WI38 (cell line): ENCODE results near the gene COX11.

Experiments used
- H3K4me3 ChIP-seq: 2 replicates; pipeline ENCODE4 v1.5.1; 2011; ENCODE audit warnings: low read depth, mild to moderate bottlenecking, control low read depth, low read length
- TF ChIP-seq, protein P1 (sequence below): IDR thresholded peaks from 2 replicates; pipeline ENCODE4 v1.5.1; 2012; ENCODE audit warnings: low read depth, mild to moderate bottlenecking, control low read depth, low read length

COX11 gene

GRCh38 chr17:54968988-54969332 lies 506 bp upstream of the COX11 start:
- peak overlapping the region; percentile 97 for H3K4me3 ChIP-seq
- TF ChIP-seq, protein P1, sequence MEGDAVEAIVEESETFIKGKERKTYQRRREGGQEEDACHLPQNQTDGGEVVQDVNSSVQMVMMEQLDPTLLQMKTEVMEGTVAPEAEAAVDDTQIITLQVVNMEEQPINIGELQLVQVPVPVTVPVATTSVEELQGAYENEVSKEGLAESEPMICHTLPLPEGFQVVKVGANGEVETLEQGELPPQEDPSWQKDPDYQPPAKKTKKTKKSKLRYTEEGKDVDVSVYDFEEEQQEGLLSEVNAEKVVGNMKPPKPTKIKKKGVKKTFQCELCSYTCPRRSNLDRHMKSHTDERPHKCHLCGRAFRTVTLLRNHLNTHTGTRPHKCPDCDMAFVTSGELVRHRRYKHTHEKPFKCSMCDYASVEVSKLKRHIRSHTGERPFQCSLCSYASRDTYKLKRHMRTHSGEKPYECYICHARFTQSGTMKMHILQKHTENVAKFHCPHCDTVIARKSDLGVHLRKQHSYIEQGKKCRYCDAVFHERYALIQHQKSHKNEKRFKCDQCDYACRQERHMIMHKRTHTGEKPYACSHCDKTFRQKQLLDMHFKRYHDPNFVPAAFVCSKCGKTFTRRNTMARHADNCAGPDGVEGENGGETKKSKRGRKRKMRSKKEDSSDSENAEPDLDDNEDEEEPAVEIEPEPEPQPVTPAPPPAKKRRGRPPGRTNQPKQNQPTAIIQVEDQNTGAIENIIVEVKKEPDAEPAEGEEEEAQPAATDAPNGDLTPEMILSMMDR, result no peak

DNA sequence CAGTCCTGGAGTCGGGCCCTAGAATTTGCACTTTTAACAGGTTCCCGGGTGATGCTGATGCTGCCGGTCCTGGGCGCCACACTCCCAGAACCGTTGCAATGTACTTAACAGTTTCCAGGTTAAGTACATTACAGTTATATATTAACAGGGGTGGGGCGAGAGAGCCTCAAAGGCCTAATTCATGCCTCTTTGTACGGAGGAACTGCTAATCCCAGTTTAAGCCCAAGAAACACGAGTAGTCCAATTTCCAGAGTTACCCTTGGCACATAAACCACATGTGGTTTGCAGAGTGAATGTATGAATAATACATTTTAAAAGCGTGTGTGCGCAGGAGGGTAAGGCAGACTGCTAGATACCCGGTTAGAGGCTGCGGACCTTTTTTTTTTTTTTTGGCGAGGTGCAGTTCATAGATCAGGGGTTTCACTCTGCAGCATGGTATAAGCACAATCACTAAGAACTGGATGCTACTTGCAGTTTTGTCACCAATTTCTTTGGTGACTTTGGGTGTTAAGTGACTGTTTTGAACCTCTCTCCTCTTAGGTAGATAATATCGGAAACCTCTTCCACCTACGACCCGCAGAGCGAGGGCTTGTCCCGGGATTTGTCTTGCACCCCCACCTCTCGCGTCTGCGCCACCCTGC lies 713 bp downstream of the COX11 start:
- TF ChIP-seq, protein P1, result no peak; the same call in 1 of the 2 replicates

GRCh38 chr17:54956791-54957190 lies 11.7 kb downstream of the COX11 start:
- TF ChIP-seq, protein P1, result no peak
- H3K4me3 ChIP-seq, result no peak overlapping the region

More for the DNA sequence above, 713 bp downstream of the COX11 start:
- H3K4me3 ChIP-seq, result peak overlapping the region; percentile 97

GRCh38 chr17:54951286-54951685 lies 17.2 kb downstream of the COX11 start:
- H3K4me3 ChIP-seq, result no peak overlapping the region
- TF ChIP-seq, protein P1, result no peak

DNA sequence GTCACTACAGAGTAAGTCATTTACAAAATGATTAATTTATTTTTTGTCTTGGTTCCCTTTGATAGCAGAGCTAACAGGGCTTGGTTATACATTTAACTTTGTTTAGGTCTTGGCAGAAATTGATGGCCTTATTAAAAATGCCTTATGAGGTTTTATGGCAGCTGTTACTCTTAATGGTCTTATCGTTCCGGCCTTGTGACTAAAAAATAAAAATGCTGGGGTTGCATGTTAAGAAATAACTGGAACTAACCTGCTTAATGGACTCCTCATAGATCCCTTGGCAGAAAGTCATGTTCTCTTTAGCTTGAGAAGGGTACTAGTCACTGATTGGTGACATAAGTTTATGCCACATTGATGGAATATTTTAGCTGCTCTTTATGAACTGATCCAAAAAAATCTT lies 18.3 kb downstream of the COX11 start:
- TF ChIP-seq, protein P1, result no peak
- no peak overlapping the region for H3K4me3 ChIP-seq

DNA sequence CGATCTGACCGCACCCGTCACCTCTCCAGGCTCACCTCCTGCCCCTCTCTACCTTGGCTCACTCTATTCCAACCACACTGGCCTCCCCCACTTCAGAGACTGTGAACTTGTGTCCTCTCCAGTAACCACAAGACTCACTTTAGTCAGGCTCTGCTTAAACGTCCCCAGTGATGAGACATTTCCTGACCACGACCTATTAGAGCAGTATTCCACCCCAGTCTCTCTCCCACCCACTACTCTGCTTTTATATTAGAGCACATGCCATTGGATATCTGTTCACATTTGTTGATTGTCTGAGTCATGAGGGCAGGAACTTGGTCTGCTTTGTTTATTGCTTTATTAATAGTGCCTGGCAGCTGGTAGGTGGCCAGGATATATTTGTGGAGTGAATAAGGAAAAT lies 20.1 kb downstream of the COX11 start:
- TF ChIP-seq, protein P1, result no peak
- no peak overlapping the region for H3K4me3 ChIP-seq

DNA sequence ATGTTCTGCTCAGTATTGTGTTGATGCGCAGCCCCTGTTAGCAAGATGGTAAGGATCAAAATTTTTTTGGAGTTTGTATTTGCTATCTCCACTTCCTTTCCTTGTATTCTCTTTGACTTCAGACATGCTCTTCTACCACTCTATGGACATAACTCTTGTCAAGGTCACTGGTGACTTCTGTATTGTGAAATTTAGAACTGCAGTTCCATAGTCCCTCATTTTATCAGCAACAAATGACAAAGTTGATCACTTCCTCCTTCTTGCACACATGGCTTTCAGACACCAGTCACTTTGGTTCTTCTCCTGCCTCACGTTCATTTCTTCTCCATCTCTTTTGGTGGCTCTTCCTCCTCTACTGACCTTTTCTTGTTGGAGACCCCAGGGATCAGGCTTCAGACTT lies 21.1 kb downstream of the COX11 start:
- no peak overlapping the region for H3K4me3 ChIP-seq
- TF ChIP-seq, protein P1, result no peak
